Type B pancreatic cell (in vitro differentiated cells): Measurements from ENCODE around the gene IL31RA. TPM values are rescaled to one million over a fixed set of nuclear protein-coding genes. Genes with fewer than 3 reads are reported as not detected.

Experiments
- DNase-seq: peaks from one replicate; pipeline ENCODE4 v3.0.0; 2021; ENCODE audit warnings: mixed read lengths; ENCODE audit not compliant: unreplicated experiment; ENCODE audit errors: extremely low spot score
- H3K27ac Mint-ChIP-seq: 2 replicates; pipeline ENCODE4 v1.8.0; 2021; ENCODE audit warnings: mild to moderate bottlenecking, mixed read lengths
- H3K27me3 Mint-ChIP-seq: 2 replicates; pipeline ENCODE4 v1.8.0; 2021; ENCODE audit warnings: mixed read lengths
- H3K36me3 Mint-ChIP-seq: 2 replicates; pipeline ENCODE4 v1.8.0; 2021; ENCODE audit warnings: mixed read lengths
- H3K4me1 Mint-ChIP-seq: one replicate; pipeline ENCODE4 v1.8.0; 2021; ENCODE audit warnings: mixed read lengths; ENCODE audit not compliant: unreplicated experiment
- H3K4me3 Mint-ChIP-seq: 2 replicates; pipeline ENCODE4 v1.8.0; 2021; ENCODE audit warnings: mild to moderate bottlenecking, mixed read lengths
- H3K9me3 Mint-ChIP-seq: 2 replicates; pipeline ENCODE4 v1.8.0; 2021; ENCODE audit warnings: mixed read lengths
- CTCF ChIP-seq: fragments of 200-600 bp; sonication (generic); conservative IDR thresholded peaks from 2 replicates; pipeline ENCODE4 v1.5.0; 2021; ENCODE audit warnings: antibody characterized with exemption, mild to moderate bottlenecking
- total RNA-seq: library from RNA; stranded (reverse); gene quantifications from 2 replicates; pipeline ENCODE4 v1.2.1, GENCODE V29; 2021; ENCODE audit warnings: low replicate concordance

Gene IL31RA
- total RNA-seq, 1 donor from 2014 or later, result not detected

GRCh38 chr5:55860288-55860687, 9.1 kb downstream of the IL31RA start:
- Mint-ChIP-seq H3K4me3 (no peak overlapping the region), H3K9me3 (no peaks in the 10 kb centered on the region), H3K36me3 (no peaks in the 10 kb centered on the region), H3K27me3 (peaks cover 4% of the 10 kb centered on the region), H3K4me1 (no peaks in the 10 kb centered on the region), H3K27ac (no peak overlapping the region)
- no peak for DNase-seq
- no peak for TF ChIP-seq CTCF

DNA sequence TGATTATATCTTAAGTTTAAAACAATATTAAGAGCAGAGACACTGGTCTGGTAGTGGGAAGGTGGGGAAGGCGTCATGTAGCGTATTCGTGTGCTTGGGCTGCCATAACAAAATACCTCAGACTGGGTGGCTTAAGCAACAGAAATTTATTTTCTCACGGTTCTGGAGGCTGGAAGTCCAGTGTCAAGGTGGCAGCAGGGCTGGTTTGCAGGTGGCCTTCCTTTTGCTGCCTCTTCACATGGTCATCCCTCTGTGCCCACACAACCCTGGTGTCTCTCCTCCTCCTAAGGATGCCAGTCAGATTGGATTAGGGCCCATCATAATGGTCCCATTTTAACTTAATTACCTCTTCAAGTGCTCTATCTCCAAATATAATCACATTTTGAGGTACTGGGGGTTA, 9.6 kb downstream of the IL31RA start:
- H3K27ac Mint-ChIP-seq, result no peak overlapping the region
- no peak for DNase-seq
- no peak for TF ChIP-seq CTCF
- peaks cover 4% of the 10 kb centered on the region for H3K27me3 Mint-ChIP-seq
- H3K36me3 Mint-ChIP-seq, result no peaks in the 10 kb centered on the region
- no peaks in the 10 kb centered on the region for H3K4me1 Mint-ChIP-seq
- no peaks in the 10 kb centered on the region for H3K9me3 Mint-ChIP-seq
- no peak overlapping the region for H3K4me3 Mint-ChIP-seq

GRCh38 chr5:55864606-55865541, 13.7 kb downstream of the IL31RA start:
- Mint-ChIP-seq H3K27me3 (no peaks in the 10 kb centered on the region), H3K36me3 (no peaks in the 10 kb centered on the region), H3K4me3 (no peak overlapping the region), H3K9me3 (no peaks in the 10 kb centered on the region), H3K27ac (no peak overlapping the region), H3K4me1 (no peaks in the 10 kb centered on the region)
- no peak for TF ChIP-seq CTCF
- no peak for DNase-seq

DNA sequence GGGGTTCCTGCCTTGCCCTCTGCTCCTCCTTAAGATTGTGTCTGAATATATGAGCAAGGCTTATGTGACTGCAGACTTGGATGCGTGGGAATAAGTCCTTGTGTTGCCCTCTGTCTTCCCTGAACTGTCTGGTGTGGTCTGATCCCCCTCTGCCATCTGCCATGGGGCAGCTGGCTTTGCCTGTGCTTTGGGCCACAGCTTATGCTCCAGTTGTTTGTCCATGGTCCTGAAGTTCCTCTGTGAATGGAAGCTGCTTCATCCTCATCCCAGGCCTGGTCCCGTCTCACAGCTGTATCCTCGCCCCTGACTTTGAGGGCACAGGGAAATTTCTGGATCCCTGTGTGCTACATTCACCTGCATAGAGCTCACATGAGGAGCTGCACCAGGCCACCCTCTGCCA, 14.7 kb downstream of the IL31RA start:
- TF ChIP-seq CTCF, result no peak
- DNase-seq, result no peak
- no peaks in the 10 kb centered on the region for H3K36me3 Mint-ChIP-seq
- no peaks in the 10 kb centered on the region for H3K4me1 Mint-ChIP-seq
- H3K4me3 Mint-ChIP-seq, result no peak overlapping the region
- H3K27me3 Mint-ChIP-seq, result no peaks in the 10 kb centered on the region
- H3K27ac Mint-ChIP-seq, result no peak overlapping the region
- H3K9me3 Mint-ChIP-seq, result no peaks in the 10 kb centered on the region

GRCh38 chr5:55866485-55866884, 15.3 kb downstream of the IL31RA start:
- no peak for DNase-seq
- Mint-ChIP-seq H3K36me3 (no peaks in the 10 kb centered on the region), H3K27ac (no peak overlapping the region), H3K27me3 (no peaks in the 10 kb centered on the region), H3K4me1 (no peaks in the 10 kb centered on the region), H3K4me3 (no peak overlapping the region), H3K9me3 (no peaks in the 10 kb centered on the region)
- TF ChIP-seq CTCF, result no peak
